Left renal pelvis (tissue), 4 donors: ENCODE measurements around the gene NTS. TPM values are rescaled to one million over a fixed set of nuclear protein-coding genes. Genes with fewer than 3 reads are reported as not detected.

ENCODE experiments used
- DNase-seq, 4 donors: peaks; one replicate each; pipeline ENCODE4 v3.0.0-alpha.2; 2013; ENCODE audit warnings: low read depth in 4 of 4, low spot score in 3 of 4
- polyA plus RNA-seq, 4 donors: library from polyadenylated mRNA; unstranded; fragments of 120-200 nt; gene quantifications; one replicate each; pipeline ENCODE4 v1.2.1, GENCODE V29; 2013; ENCODE audit not compliant: insufficient read length in 4 of 4

The NTS gene
- polyA plus RNA-seq, 4 donors = 4.0 to 11.4 (median 7.2) TPM

DNA sequence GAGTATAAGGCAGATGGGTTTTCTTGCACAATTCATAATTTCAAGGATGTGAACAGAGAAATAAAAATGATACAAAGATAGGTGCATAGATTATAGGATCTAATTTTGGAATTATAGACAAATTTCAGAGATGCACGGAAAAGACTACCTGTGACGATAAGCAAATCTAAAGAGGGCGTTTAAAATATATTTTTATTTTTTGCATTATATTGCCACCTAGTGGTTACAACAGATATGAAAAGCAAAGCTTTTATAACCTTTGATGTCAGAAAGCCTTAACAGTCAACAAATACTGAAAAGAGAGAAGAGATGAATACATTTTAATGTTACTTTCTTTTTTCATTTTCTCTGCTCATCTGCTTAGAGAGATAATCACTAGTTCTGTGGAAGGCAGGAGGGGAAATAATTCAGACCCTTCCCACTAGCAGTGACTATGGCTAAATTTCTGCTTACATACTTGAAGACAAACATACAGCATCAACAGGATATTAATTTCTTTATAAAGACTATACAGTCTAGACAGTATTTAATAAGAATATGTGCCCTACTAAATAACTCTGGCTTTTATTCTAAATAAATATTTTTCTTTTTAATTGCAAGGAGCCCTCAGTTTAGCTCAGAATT is 46.3 kb downstream of the NTS start:
- DNase-seq = no peak

GRCh38 chr12:85923767-85924331 is 49.8 kb downstream of the NTS start:
- DNase-seq = no peak

GRCh38 chr12:85927166-85927565 is 53.1 kb downstream of the NTS start:
- DNase-seq = no peak

Other genes starting within 250 kb of the NTS start
- 10 to 100 TPM; 14.6 to 19.0 (median 17.0) TPM for gene RASSF9, start 37.9 kb upstream of the NTS start, polyA plus RNA-seq